Smooth muscle cell (in vitro differentiated cells): Measurements from ENCODE around the gene FSTL4. TPM values are rescaled to one million over a fixed set of nuclear protein-coding genes. Genes with fewer than 3 reads are reported as not detected.

Source experiments
- DNase-seq: peaks from one replicate; lab custom pipeline; 2025; ENCODE audit not compliant: unreplicated experiment; lab: John Stamatoyannopoulos, UW
- H2AFZ ChIP-seq: fragments of 200-600 bp; sonication (generic); 2 replicates; pipeline ENCODE4 v1.6.0; 2016; ENCODE audit warnings: antibody characterized with exemption, low read depth, mild to moderate bottlenecking
- H3F3A ChIP-seq: fragments of 200-600 bp; sonication (generic); 2 replicates; pipeline ENCODE4 v1.6.0; 2017; ENCODE audit warnings: antibody characterized with exemption, low read depth
- H3K27ac ChIP-seq: fragments of 200-600 bp; sonication (generic); 2 replicates; pipeline ENCODE4 v1.5.1; 2016; ENCODE audit warnings: low read depth, mild to moderate bottlenecking
- H3K27me3 ChIP-seq: fragments of 200-600 bp; sonication (generic); 2 replicates; pipeline ENCODE4 v1.6.1; 2016; ENCODE audit warnings: low read depth, mild to moderate bottlenecking
- H3K36me3 ChIP-seq: fragments of 200-600 bp; sonication (generic); 2 replicates; pipeline ENCODE4 v1.5.1; 2016; ENCODE audit warnings: low read depth
- H3K4me1 ChIP-seq: fragments of 200-600 bp; sonication (generic); 2 replicates; pipeline ENCODE4 v1.5.1; 2016; ENCODE audit warnings: low read depth
- H3K4me2 ChIP-seq: fragments of 200-600 bp; sonication (generic); 2 replicates; pipeline ENCODE4 v1.6.0; 2016; ENCODE audit warnings: mild to moderate bottlenecking
- H3K4me3 ChIP-seq: fragments of 200-600 bp; sonication (generic); 2 replicates; pipeline ENCODE4 v1.5.1; 2016; ENCODE audit warnings: mild to moderate bottlenecking
- H3K79me2 ChIP-seq: fragments of 200-600 bp; sonication (generic); 2 replicates; pipeline ENCODE4 v1.6.0; 2016; ENCODE audit warnings: low read depth, mild to moderate bottlenecking
- H3K9ac ChIP-seq: fragments of 200-600 bp; sonication (generic); 2 replicates; pipeline ENCODE4 v1.6.0; 2016; ENCODE audit warnings: low read depth
- H3K9me3 ChIP-seq: fragments of 200-600 bp; sonication (generic); replicated peaks from 2 replicates; pipeline ENCODE4 v1.5.1; 2016; ENCODE audit warnings: low read depth
- H4K20me1 ChIP-seq: fragments of 200-600 bp; sonication (generic); 2 replicates; pipeline ENCODE4 v1.6.0; 2016; ENCODE audit warnings: low read depth
- CTCF ChIP-seq: fragments of 200-600 bp; sonication (generic); IDR thresholded peaks from 2 replicates; pipeline ENCODE4 v1.5.1; 2017; ENCODE audit warnings: borderline replicate concordance, mild to moderate bottlenecking, antibody characterized with exemption; ENCODE audit not compliant: insufficient read depth, poor library complexity, severe bottlenecking
- WGBS: methylation state at CpG from one replicate; pipeline ENCODE4 v1.1.7; 2016; ENCODE audit warnings: low lambda C conversion rate; 5-methylcytosine and 5-hydroxymethylcytosine counted together
- polyA plus RNA-seq: library from polyadenylated mRNA; unstranded; fragments of >200 nt; fragmentation: Nextera tagmentation; extraction: Ambion mirVana; gene quantifications from 2 replicates; pipeline ENCODE4 v1.2.1, GENCODE V29; 2016
- total RNA-seq: library from RNA; depleted of rRNA; stranded (reverse); fragments of >200 nt; gene quantifications from 2 replicates; pipeline ENCODE4 v1.2.3, GENCODE V29; 2014

The FSTL4 gene
- total and polyA plus RNA-seq, 2 experiments from 2014 or later = 0.49 TPM; not detected in 1

- Histone ChIP-seq H3K4me1 (no peaks in the 10 kb centered on the region), H3F3A (no peaks in the 10 kb centered on the region), H3K27ac (no peak overlapping the region), H3K9ac (no peak overlapping the region), H3K4me3 (no peak overlapping the region), H3K9me3 (no peaks in the 10 kb centered on the region), H3K27me3 (peaks cover 4% of the 10 kb centered on the region), H4K20me1 (no peaks in the 10 kb centered on the region), H2AFZ (no peak overlapping the region), H3K79me2 (no peaks in the 10 kb centered on the region), H3K36me3 (no peaks in the 10 kb centered on the region), H3K4me2 (no peak overlapping the region)
- no peak for TF ChIP-seq CTCF
- no peak for DNase-seq
- 90% methylated on average over 4 of the region's 4 CpGs for WGBS
Observed at GRCh38 chr5:133406208-133406976, 205.9 kb downstream of the FSTL4 start.

- H3K79me2 ChIP-seq = no peaks in the 10 kb centered on the region
- H3K4me3 ChIP-seq = no peak overlapping the region
- no peak overlapping the region for H3K9ac ChIP-seq
- no peak for TF ChIP-seq CTCF
- H3K27me3 ChIP-seq = peaks cover 4% of the 10 kb centered on the region
- no peaks in the 10 kb centered on the region for H3K9me3 ChIP-seq
- no peak overlapping the region for H2AFZ ChIP-seq
- H3K36me3 ChIP-seq = no peaks in the 10 kb centered on the region
- no peaks in the 10 kb centered on the region for H4K20me1 ChIP-seq
- H3K4me1 ChIP-seq = no peaks in the 10 kb centered on the region
- no peaks in the 10 kb centered on the region for H3F3A ChIP-seq
- WGBS = 90% methylated on average over 17 of the region's 17 CpGs
- H3K27ac ChIP-seq = no peak overlapping the region
- DNase-seq = no peak
- no peak overlapping the region for H3K4me2 ChIP-seq
Observed at GRCh38 chr5:133405275-133406034, 206.9 kb downstream of the FSTL4 start.

- WGBS = 79% methylated on average over 7 of the region's 7 CpGs
- no peaks in the 10 kb centered on the region for H3K36me3 ChIP-seq
- TF ChIP-seq CTCF = no peak
- no peak overlapping the region for H2AFZ ChIP-seq
- H3K4me1 ChIP-seq = no peaks in the 10 kb centered on the region
- no peaks in the 10 kb centered on the region for H3K9me3 ChIP-seq
- no peaks in the 10 kb centered on the region for H3F3A ChIP-seq
- no peak overlapping the region for H3K9ac ChIP-seq
- H3K79me2 ChIP-seq = no peaks in the 10 kb centered on the region
- DNase-seq = no peak
- no peaks in the 10 kb centered on the region for H4K20me1 ChIP-seq
- H3K4me2 ChIP-seq = no peak overlapping the region
- H3K27me3 ChIP-seq = peaks cover 4% of the 10 kb centered on the region
- no peak overlapping the region for H3K27ac ChIP-seq
- H3K4me3 ChIP-seq = no peak overlapping the region
Observed at GRCh38 chr5:133404724-133405123, 207.6 kb downstream of the FSTL4 start.
